ENCODE data around the gene PRTFDC1.

DNA sequence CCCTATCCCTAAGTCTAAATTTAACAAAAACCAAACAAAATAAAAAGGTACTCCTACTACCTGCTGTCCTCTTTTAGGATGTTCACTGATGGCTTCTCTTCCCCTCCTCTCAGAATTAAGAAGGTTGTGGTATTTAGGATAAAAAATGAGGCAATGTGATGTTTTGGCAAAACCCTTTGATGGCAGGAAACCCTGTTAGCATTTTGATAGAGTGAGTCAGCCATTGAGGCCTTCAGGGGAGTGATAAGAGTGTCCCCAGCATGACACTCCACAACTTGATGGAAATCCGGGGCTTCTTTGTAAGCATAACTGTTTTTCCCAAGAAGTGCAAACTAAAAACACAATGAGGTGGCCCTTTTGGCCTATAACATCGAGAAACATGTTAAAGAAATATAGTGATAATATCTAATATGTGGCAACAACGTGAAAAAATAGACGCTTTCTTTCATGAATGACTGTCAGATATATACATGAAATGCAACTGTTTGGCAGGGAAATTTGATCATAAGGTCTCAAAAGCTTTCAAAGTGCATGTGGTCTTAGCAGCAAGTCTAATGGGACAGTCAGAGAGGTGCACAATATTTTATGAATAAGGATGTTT lies 55.0 kb downstream of the PRTFDC1 start:
- TF ChIP-seq POLR2AphosphoS5 (IDR thresholded peaks at IDR 0.05) = no peak
- TF ChIP-seq, protein P1, sequence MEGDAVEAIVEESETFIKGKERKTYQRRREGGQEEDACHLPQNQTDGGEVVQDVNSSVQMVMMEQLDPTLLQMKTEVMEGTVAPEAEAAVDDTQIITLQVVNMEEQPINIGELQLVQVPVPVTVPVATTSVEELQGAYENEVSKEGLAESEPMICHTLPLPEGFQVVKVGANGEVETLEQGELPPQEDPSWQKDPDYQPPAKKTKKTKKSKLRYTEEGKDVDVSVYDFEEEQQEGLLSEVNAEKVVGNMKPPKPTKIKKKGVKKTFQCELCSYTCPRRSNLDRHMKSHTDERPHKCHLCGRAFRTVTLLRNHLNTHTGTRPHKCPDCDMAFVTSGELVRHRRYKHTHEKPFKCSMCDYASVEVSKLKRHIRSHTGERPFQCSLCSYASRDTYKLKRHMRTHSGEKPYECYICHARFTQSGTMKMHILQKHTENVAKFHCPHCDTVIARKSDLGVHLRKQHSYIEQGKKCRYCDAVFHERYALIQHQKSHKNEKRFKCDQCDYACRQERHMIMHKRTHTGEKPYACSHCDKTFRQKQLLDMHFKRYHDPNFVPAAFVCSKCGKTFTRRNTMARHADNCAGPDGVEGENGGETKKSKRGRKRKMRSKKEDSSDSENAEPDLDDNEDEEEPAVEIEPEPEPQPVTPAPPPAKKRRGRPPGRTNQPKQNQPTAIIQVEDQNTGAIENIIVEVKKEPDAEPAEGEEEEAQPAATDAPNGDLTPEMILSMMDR (IDR thresholded peaks at IDR 0.05) = no peak
